Peyer's patch (tissue), 4 donors: ENCODE results near the gene SSH2.

Source experiments
- CTCF ChIP-seq, 6 experiments: fragments of 450-650 bp in 4 of 6; fragments of 200-600 bp in 2 of 6; sonication (generic) in 1 of 6; IDR thresholded peaks; one replicate each; pipeline ENCODE4 v1.5.1; 2017 to 2019; ENCODE audit warnings: antibody characterized with exemption in 6 of 6, mild to moderate bottlenecking in 3 of 6, moderate library complexity in 1 of 6
- POLR2A ChIP-seq, 2 donors: fragments of 450-650 bp; IDR thresholded peaks; one replicate each; pipeline ENCODE4 v1.5.1; 2017; ENCODE audit warnings: antibody characterized with exemption in 2 of 2, mild to moderate bottlenecking in 2 of 2, moderate library complexity in 2 of 2

GRCh38 chr17:29611351-29612093, 318.5 kb downstream of the SSH2 start:
- TF ChIP-seq CTCF (IDR thresholded peaks at IDR 0.05) (no peak), POLR2A (IDR thresholded peaks at IDR 0.05) (no peak)
